ENCODE measurements around the gene UNC5A.

The UNC5A gene

GRCh38 chr5:176788091-176788490 lies 22.3 kb upstream of the UNC5A start:
- peaks cover 0 to 85% of the 10 kb centered on the region in 2 experiments for H3K27me3 ChIP-seq (ENCODE audit: control insufficient read depth in 1 of 2, insufficient read depth in 1 of 2, low read length in 2 of 2)
- no peak overlapping the region for H2BK120ac ChIP-seq (ENCODE audit: low read depth, low read length)
- no peak overlapping the region for H3K4me3 ChIP-seq (ENCODE audit: insufficient read depth in 1 of 2, low read depth in 1 of 2, low read length in 2 of 2)
- H3K18ac ChIP-seq (ENCODE audit: low read depth in 1 of 2, low read length in 2 of 2): no peak overlapping the region
- H2BK15ac ChIP-seq (ENCODE audit: low read depth, poor library complexity, severe bottlenecking): no peak overlapping the region
- H3K36me3 ChIP-seq (ENCODE audit: control insufficient read depth in 1 of 2, insufficient read depth in 2 of 2, low read depth in 1 of 2, low read length in 2 of 2): no peaks in the 10 kb centered on the region
- no peak for DNase-seq
- H2BK12ac ChIP-seq (ENCODE audit: low read length in 2 of 2): no peak overlapping the region
- H3K4me2 ChIP-seq (ENCODE audit: low read length, poor library complexity, severe bottlenecking): no peak overlapping the region
- H3K14ac ChIP-seq (ENCODE audit: low read length in 2 of 2): no peak overlapping the region
- WGBS: 78% methylated on average over 7 of the region's 7 CpGs
- no peaks in the 10 kb centered on the region for H3K79me1 ChIP-seq (replicated peaks; ENCODE audit: low read length, poor library complexity, severe bottlenecking)
- no peak overlapping the region for H2AFZ ChIP-seq (ENCODE audit: low read depth, low read length)
- no peak overlapping the region for H3K4ac ChIP-seq (ENCODE audit: low read depth in 1 of 2, low read length in 2 of 2)
- no peak overlapping the region for H3K27ac ChIP-seq (ENCODE audit: low read length, poor library complexity, severe bottlenecking)
- H2BK5ac ChIP-seq (ENCODE audit: low read depth, low read length, poor library complexity, severe bottlenecking): no peak overlapping the region
- no peak overlapping the region for H3K23ac ChIP-seq (ENCODE audit: low read length in 2 of 2)
- no peak overlapping the region for H3K9ac ChIP-seq (ENCODE audit: low read length)
- no peak overlapping the region for H2AK5ac ChIP-seq (ENCODE audit: low read length, severe bottlenecking)
- H4K8ac ChIP-seq (ENCODE audit: low read length): no peak overlapping the region
- no peak overlapping the region for H4K91ac ChIP-seq (ENCODE audit: low read length)
- H3K4me1 ChIP-seq (ENCODE audit: control insufficient read depth, insufficient read depth, low read depth, low read length): peaks cover 37% of the 10 kb centered on the region
- H3K9me3 ChIP-seq (ENCODE audit: control insufficient read depth, low read length): no peaks in the 10 kb centered on the region

GRCh38 chr5:176788941-176789872 lies 21.2 kb upstream of the UNC5A start:
- H4K91ac ChIP-seq (ENCODE audit: low read length): no peak overlapping the region
- H2BK120ac ChIP-seq (ENCODE audit: low read depth, low read length): no peak overlapping the region
- H3K79me1 ChIP-seq (replicated peaks; ENCODE audit: low read length, poor library complexity, severe bottlenecking): no peaks in the 10 kb centered on the region
- H3K4me3 ChIP-seq (ENCODE audit: insufficient read depth in 1 of 2, low read depth in 1 of 2, low read length in 2 of 2): no peak overlapping the region
- WGBS: 81% methylated on average over 19 of the region's 20 CpGs
- H3K14ac ChIP-seq (ENCODE audit: low read length in 2 of 2): no peak overlapping the region
- no peak overlapping the region for H3K27ac ChIP-seq (ENCODE audit: low read length, poor library complexity, severe bottlenecking)
- H2AFZ ChIP-seq (ENCODE audit: low read depth, low read length): no peak overlapping the region
- peaks cover 37% of the 10 kb centered on the region for H3K4me1 ChIP-seq (ENCODE audit: control insufficient read depth, insufficient read depth, low read depth, low read length)
- no peaks in the 10 kb centered on the region for H3K36me3 ChIP-seq (ENCODE audit: control insufficient read depth in 1 of 2, insufficient read depth in 2 of 2, low read depth in 1 of 2, low read length in 2 of 2)
- DNase-seq: no peak
- no peak overlapping the region for H3K4me2 ChIP-seq (ENCODE audit: low read length, poor library complexity, severe bottlenecking)
- no peaks in the 10 kb centered on the region for H3K9me3 ChIP-seq (ENCODE audit: control insufficient read depth, low read length)
- no peak overlapping the region for H3K9ac ChIP-seq (ENCODE audit: low read length)
- no peak overlapping the region for H2BK12ac ChIP-seq (ENCODE audit: low read length in 2 of 2)
- no peak overlapping the region for H2BK5ac ChIP-seq (ENCODE audit: low read depth, low read length, poor library complexity, severe bottlenecking)
- H2AK5ac ChIP-seq (ENCODE audit: low read length, severe bottlenecking): no peak overlapping the region
- H3K23ac ChIP-seq (ENCODE audit: low read length in 2 of 2): peak overlapping the region in 1 of 2 experiments; percentile 28
- no peak overlapping the region for H3K4ac ChIP-seq (ENCODE audit: low read depth in 1 of 2, low read length in 2 of 2)
- no peak overlapping the region for H3K18ac ChIP-seq (ENCODE audit: low read depth in 1 of 2, low read length in 2 of 2)
- peaks cover 5 to 96% of the 10 kb centered on the region in 2 experiments for H3K27me3 ChIP-seq (ENCODE audit: control insufficient read depth in 1 of 2, insufficient read depth in 1 of 2, low read length in 2 of 2)
- H2BK15ac ChIP-seq (ENCODE audit: low read depth, poor library complexity, severe bottlenecking): no peak overlapping the region
- H4K8ac ChIP-seq (ENCODE audit: low read length): no peak overlapping the region

DNA sequence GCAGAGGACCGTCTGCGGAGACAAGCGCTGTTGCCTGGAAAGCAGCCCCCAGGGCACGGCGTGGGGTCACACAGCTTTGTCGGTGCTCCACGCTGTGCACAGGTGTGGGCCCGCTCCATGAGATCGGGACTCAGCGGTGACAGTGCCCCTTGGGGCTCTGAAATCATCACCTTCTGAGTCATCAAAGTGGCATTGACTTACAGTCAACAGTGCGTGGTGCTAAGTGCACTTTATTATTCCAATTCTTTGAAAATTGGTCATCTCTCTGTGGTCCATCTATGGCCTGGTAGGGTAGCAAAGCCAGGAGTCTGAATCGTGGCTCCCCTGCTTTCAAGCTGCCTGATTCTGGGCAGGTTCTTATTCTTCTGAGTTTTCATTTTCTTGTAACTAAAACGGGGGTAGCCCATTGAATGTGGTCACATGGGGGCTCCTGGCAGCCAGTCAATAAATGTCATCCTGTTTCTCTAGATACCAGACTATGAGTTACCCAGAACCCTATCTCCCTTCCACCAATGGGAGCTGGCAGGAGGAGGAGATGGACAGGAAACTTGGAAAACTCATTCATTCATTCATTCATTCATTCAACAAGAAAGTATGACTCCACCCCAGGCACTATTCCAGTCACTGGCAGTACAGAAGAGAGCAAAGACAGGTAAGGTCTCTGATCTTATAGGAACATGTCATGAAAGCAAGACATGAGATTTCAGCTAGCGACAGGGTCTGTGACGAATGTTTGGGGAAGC lies 20.3 kb upstream of the UNC5A start:
- no peak overlapping the region for H2BK12ac ChIP-seq (ENCODE audit: low read length in 2 of 2)
- no peak overlapping the region for H3K9ac ChIP-seq (ENCODE audit: low read length)
- H3K79me1 ChIP-seq (replicated peaks; ENCODE audit: low read length, poor library complexity, severe bottlenecking): no peaks in the 10 kb centered on the region
- DNase-seq: no peak
- WGBS: 69% methylated on average over 15 of the region's 15 CpGs
- no peak overlapping the region for H3K23ac ChIP-seq (ENCODE audit: low read length in 2 of 2)
- no peak overlapping the region for H3K18ac ChIP-seq (ENCODE audit: low read depth in 1 of 2, low read length in 2 of 2)
- H3K4me1 ChIP-seq (ENCODE audit: control insufficient read depth, insufficient read depth, low read depth, low read length): peaks cover 29% of the 10 kb centered on the region
- no peak overlapping the region for H3K4me2 ChIP-seq (ENCODE audit: low read length, poor library complexity, severe bottlenecking)
- H3K9me3 ChIP-seq (ENCODE audit: control insufficient read depth, low read length): no peaks in the 10 kb centered on the region
- H3K4me3 ChIP-seq (ENCODE audit: insufficient read depth in 1 of 2, low read depth in 1 of 2, low read length in 2 of 2): no peak overlapping the region
- H2BK5ac ChIP-seq (ENCODE audit: low read depth, low read length, poor library complexity, severe bottlenecking): no peak overlapping the region
- H3K36me3 ChIP-seq (ENCODE audit: control insufficient read depth in 1 of 2, insufficient read depth in 2 of 2, low read depth in 1 of 2, low read length in 2 of 2): no peaks in the 10 kb centered on the region
- no peak overlapping the region for H2AK5ac ChIP-seq (ENCODE audit: low read length, severe bottlenecking)
- H2BK120ac ChIP-seq (ENCODE audit: low read depth, low read length): no peak overlapping the region
- H2AFZ ChIP-seq (ENCODE audit: low read depth, low read length): no peak overlapping the region
- H3K4ac ChIP-seq (ENCODE audit: low read depth in 1 of 2, low read length in 2 of 2): no peak overlapping the region
- no peak overlapping the region for H4K91ac ChIP-seq (ENCODE audit: low read length)
- H2BK15ac ChIP-seq (ENCODE audit: low read depth, poor library complexity, severe bottlenecking): no peak overlapping the region
- no peak overlapping the region for H4K8ac ChIP-seq (ENCODE audit: low read length)
- H3K27me3 ChIP-seq (ENCODE audit: control insufficient read depth in 1 of 2, insufficient read depth in 1 of 2, low read length in 2 of 2): peaks cover 7 to 96% of the 10 kb centered on the region in 2 experiments
- H3K27ac ChIP-seq (ENCODE audit: low read length, poor library complexity, severe bottlenecking): no peak overlapping the region
- H3K14ac ChIP-seq (ENCODE audit: low read length in 2 of 2): no peak overlapping the region

- H3K4me3 ChIP-seq (ENCODE audit: insufficient read depth in 1 of 2, low read depth in 1 of 2, low read length in 2 of 2): no peak overlapping the region
- H3K79me1 ChIP-seq (replicated peaks; ENCODE audit: low read length, poor library complexity, severe bottlenecking): no peaks in the 10 kb centered on the region
- no peaks in the 10 kb centered on the region for H3K36me3 ChIP-seq (ENCODE audit: control insufficient read depth in 1 of 2, insufficient read depth in 2 of 2, low read depth in 1 of 2, low read length in 2 of 2)
- no peak overlapping the region for H2BK5ac ChIP-seq (ENCODE audit: low read depth, low read length, poor library complexity, severe bottlenecking)
- no peak overlapping the region for H3K18ac ChIP-seq (ENCODE audit: low read depth in 1 of 2, low read length in 2 of 2)
- peaks cover 10 to 96% of the 10 kb centered on the region in 2 experiments for H3K27me3 ChIP-seq (ENCODE audit: control insufficient read depth in 1 of 2, insufficient read depth in 1 of 2, low read length in 2 of 2)
- H3K23ac ChIP-seq (ENCODE audit: low read length in 2 of 2): no peak overlapping the region
- H4K91ac ChIP-seq (ENCODE audit: low read length): no peak overlapping the region
- H2AFZ ChIP-seq (ENCODE audit: low read depth, low read length): no peak overlapping the region
- no peak overlapping the region for H2AK5ac ChIP-seq (ENCODE audit: low read length, severe bottlenecking)
- no peak overlapping the region for H3K4me2 ChIP-seq (ENCODE audit: low read length, poor library complexity, severe bottlenecking)
- H2BK120ac ChIP-seq (ENCODE audit: low read depth, low read length): no peak overlapping the region
- H3K4me1 ChIP-seq (ENCODE audit: control insufficient read depth, insufficient read depth, low read depth, low read length): peaks cover 21% of the 10 kb centered on the region
- no peak overlapping the region for H4K8ac ChIP-seq (ENCODE audit: low read length)
- H3K14ac ChIP-seq (ENCODE audit: low read length in 2 of 2): no peak overlapping the region
- H3K27ac ChIP-seq (ENCODE audit: low read length, poor library complexity, severe bottlenecking): no peak overlapping the region
- H3K4ac ChIP-seq (ENCODE audit: low read depth in 1 of 2, low read length in 2 of 2): no peak overlapping the region
- no peaks in the 10 kb centered on the region for H3K9me3 ChIP-seq (ENCODE audit: control insufficient read depth, low read length)
- WGBS: 63% methylated on average over 3 of the region's 5 CpGs
- no peak for DNase-seq
- no peak overlapping the region for H3K9ac ChIP-seq (ENCODE audit: low read length)
- H2BK15ac ChIP-seq (ENCODE audit: low read depth, poor library complexity, severe bottlenecking): no peak overlapping the region
- no peak overlapping the region for H2BK12ac ChIP-seq (ENCODE audit: low read length in 2 of 2)
Observed at GRCh38 chr5:176790941-176791340, 19.4 kb upstream of the UNC5A start.

Data from mesenchymal stem cell (in vitro differentiated cells and primary cell).